GM21423 (cell line): ENCODE data around the gene ATAD3B.
"Not testable (repeated sequence)": the region's sequence is repeated elsewhere in the genome, so short reads cannot be mapped to it uniquely, and the experiment has no call there.

Experiments
- ATAC-seq: cut with Tn5 transposase; IDR thresholded peaks from one replicate; pipeline ENCODE4 v1.9.1; 2021; ENCODE audit warnings: mild to moderate bottlenecking, moderate library complexity; ENCODE audit not compliant: unreplicated experiment

ATAD3B gene

GRCh38 chr1:1529936-1530335 is 58.4 kb downstream of the ATAD3B start:
- no peak for ATAC-seq

GRCh38 chr1:1531947-1532346 is 60.4 kb downstream of the ATAD3B start:
- ATAC-seq, result no peak

- not testable (repeated sequence) for ATAC-seq
These were observed 61.8 kb downstream of the ATAD3B start for GRCh38 chr1:1533176-1533893.

DNA sequence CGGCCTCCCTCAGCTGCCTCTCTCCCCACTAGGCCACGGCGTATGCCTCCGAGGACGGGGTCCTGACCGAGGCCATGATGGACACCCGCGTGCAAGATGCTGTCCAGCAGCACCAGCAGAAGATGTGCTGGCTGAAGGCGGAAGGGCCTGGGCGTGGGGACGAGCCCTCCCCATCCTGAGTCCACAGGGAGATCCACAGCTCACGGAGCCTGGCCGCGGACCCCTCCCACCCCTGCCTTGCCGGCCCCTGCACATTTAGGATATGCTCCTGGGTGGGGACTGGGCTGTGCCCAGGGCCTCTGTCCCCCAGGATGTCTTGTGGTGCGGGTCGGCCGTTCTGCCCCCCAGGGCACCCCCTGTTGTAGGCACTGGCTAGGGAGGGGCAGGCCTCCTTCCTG is 62.3 kb downstream of the ATAD3B start:
- not testable (repeated sequence) for ATAC-seq

DNA sequence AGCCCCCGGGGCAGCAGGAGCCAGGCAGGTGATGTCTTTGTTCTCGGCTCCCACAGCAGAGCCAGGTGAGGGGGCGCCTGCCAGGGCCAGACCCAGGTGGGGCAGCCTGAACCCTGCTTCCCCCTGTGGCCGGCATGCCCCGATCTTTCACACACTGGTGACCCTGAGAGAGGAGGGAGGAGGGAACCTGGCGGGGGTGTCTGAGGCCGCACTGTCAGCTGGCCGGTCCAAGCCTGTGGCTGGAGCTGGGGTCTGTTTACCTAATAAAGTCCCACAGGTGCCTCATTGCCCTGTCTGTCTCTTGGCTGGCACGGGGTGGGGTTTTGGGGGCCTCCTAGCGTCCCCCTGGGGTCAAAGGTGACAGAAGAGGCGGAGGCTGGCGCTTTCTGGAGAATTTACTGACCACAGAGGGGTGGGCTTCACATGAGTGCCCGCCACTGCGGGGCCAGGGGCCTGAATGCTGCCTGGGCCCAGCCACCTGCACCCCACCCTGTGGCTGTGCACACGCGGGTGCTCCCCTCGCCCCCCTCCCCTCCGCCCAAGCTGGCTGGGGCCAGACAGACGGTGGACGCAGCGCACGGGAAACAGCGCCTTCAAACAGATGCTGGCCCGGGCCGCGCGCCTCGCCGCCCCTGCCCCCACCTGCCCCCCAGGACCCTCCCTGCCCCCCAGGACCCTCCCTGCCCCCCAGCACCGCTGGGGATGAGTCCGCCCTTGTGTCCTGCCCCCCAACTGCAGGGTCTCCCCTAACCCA is 63.0 kb downstream of the ATAD3B start:
- no peak for ATAC-seq

DNA sequence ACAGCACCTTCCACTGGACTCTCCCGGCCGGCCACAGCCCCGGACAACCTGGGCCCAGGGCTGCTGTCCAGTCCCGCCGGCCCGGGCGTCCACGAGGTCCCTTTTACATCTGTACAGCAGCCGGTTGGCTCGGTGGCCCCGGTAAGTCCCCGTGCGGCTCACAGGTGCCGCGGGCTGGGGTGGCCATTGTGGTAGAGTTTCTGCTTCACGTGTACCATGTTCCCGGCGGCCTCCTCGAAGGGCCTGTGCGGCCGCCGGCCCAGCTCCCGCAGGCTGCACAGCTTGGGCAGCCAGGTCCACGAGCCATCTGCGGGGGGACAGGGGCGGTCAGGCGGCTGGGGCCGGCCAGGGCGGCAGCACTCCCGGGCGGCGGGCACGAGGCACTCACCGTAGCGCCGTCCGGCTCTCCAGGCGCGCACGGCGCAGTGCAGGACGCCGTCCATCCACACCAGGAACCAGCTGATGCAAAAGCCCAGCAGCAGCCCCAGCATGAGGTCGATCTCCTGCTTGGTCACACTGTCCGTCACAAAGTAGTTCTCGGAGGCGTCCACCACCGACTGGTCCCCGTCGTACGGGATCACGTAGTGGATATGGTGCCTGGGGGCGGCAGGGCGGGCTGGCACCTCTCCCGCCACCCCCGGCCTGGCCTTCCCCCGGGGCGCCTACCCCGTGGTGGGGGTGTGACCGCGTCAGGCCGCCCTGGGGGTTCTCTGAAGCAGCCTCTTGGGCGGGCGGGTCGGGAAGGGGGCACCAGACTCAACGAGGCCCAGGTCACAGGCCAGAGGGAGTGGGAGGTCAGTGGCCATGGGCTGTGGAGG is 63.8 kb downstream of the ATAD3B start:
- ATAC-seq, result no peak

DNA sequence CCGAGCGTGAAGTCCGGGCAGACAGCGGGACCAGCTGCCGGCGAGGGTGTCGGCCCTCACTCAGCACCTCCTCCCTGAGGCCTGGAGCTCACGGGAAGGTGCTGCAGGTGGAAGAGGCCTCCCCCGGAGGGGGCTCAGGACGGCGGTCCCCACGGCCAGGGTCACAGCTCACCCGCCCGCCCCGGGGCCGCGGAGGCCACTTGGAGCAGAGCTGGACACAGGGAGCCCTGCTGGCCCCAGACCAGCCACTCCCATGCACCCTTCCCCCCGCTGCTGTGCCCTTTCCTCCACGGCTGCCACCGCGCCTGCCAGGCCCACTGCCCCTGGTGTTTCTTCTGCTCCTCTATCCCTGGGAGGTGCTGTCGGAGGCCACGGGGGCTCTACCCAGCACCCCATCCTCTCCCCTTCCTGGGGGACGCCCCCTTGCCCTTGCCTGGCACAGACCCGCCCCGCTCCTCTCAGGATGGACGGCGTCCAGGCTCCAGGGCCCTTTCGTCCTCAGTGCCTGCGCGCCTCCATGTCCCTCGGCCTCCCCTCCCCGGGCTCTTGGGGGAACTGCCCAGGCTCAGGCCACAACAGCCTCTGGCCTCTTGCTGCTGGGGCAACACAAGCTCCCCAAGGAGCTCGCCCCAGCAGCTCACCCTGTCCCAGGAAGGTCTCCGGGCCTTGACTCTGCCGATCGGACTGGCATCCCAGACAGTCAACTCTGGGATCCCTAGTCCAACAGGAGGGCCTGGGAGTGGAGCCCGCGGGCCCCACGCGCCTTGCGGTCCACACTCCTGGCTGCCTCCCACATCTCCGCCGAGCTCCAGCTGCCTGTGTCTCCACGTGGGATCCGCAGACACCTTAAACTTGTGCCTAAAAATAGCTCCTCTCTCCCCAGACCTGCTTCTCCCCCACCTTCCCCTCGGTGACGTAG is 64.7 kb downstream of the ATAD3B start:
- ATAC-seq, result no peak

DNA sequence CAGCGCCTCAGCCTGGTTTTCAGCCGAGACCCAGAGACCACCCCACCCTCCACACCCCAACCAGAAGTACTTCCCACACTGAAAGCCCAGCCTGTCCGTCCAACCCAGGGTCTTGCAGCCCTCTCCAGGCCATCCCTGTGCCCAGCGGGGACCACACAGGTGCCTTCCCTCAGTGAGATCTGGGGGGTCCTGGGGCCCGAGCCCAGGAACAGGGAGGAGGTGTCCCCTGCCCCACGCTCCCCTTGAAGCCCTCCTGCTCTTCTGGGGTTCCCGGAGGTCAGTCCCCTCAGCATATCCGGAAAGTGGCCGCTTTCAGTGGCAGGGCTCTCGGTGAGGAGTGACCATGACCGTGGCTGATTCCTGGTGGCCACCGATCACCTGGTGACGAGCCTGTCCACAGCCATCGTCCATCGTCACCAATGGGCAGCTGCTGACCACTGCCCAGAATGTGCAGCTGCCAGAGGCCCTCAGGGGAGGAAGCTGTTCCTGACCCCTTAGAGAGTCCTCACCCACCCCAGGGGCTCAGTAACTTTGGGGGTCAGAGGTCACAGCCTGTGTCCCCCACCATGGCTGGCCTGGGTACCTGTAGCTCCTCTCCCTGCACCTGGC is 65.5 kb downstream of the ATAD3B start:
- no peak for ATAC-seq

- ATAC-seq, result no peak
These were observed 66.2 kb downstream of the ATAD3B start for GRCh38 chr1:1537626-1538250.

DNA sequence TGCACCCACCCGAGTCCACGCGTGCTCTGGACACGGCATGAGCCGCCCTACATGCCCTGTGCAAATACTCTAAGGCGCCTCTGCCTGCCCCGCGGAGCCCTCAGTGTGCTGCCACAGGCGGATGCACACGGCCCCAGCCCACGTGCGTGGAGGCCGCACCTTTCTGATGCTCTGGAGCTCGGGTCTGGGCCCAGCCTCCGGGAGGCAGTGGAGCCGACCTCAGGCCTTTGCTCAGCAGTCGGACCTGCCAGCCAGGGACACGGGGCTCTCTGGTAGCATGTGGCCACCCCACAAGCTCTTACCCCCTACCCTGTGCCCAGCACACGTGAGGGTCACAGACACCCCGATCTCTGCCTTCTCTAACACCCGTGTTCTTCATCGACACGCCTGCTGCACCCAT is 66.8 kb downstream of the ATAD3B start:
- ATAC-seq, result no peak

DNA sequence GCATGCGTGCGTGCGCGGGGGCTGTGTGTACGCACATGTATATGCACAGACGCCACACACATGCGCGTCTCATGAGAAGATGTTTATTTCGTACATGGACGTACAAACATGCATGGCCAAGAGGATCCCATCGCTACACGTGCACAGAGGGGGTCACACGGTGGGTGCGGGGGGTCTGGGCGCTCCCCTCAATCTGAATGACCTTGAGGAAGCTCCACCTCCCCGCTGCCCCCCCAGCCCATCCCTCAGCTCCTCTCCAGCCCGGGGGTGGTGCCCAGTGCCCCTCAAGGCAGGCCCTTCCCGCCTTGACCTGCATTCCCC is 67.4 kb downstream of the ATAD3B start:
- no peak for ATAC-seq

GRCh38 chr1:1539310-1540089 is 67.9 kb downstream of the ATAD3B start:
- ATAC-seq, result no peak

DNA sequence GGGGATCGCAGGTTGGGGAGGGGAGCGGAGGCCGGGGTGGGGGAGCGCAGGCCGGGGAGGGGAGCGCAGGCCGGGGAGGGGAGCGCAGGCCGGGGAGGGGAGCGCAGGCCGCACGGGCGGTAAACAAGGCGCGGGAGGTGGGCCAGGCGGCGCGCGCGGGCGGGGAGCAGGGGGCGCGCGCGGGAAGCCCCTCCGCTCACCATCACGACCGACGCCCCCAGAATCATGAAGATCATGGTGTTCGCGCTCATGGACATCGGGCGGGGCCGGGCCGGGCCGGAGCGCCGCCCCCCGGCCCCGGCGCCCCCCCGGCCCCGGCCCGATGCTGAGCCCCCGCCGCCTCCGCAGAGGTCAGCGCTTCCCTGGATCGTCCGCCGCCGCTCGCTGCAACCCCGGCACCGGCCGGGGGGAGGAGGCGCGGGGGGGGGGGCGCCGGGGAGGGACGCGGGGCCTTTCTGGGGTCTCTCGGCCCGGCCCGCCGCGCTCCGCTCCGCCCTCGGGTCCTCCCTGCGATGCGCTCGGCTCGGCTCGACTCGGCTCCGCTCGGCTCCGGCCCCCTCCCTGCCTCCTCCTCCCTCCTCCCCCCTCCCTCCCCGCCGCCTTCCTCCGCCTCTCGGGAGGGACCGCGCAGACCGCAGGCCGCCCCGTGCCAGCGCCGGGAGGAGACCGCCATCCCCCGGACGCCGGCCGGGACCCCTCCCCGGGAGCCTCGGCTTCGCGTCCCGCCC is 68.7 kb downstream of the ATAD3B start, which contains the start of gene TMEM240:
TMEM240 (minus strand) TSS at position 535 of the 728 bp plus-strand sequence; CDS start at position 257, 278 bp downstream.
- ATAC-seq, result no peak

GRCh38 chr1:1540818-1541628 is 69.5 kb downstream of the ATAD3B start:
- ATAC-seq, result no peak

GRCh38 chr1:1541956-1542765 is 70.6 kb downstream of the ATAD3B start:
- ATAC-seq, result no peak
